PC-9 (cell line): Measurements from ENCODE around the gene FEZF2. TPM values are rescaled to one million over a fixed set of nuclear protein-coding genes. Genes with fewer than 3 reads are reported as not detected.

Experiments
- BruUV-seq: library from RNA; stranded (reverse); fragments of 400-500 nt; replicated peaks from 2 replicates; lab custom pipeline; 2021; lab: Mats Ljungman, UMichigan
- CTCF ChIA-PET: fragments of 300-600 bp; sonication (Branson Sonifier 250); formaldehyde crosslinking; loops from one replicate; lab custom pipeline; 2022; ENCODE audit warnings: antibody characterized with exemption; lab: Charles Lee
- POLR2A ChIA-PET: fragments of 300-600 bp; sonication (Branson Sonifier 250); formaldehyde crosslinking; loops from one replicate; lab custom pipeline; 2022; ENCODE audit warnings: antibody characterized with exemption; ENCODE audit not compliant: unreplicated experiment; lab: Charles Lee
- DNase-seq, 2 experiments: peaks; one replicate each; pipeline versions ENCODE4 v3.0.0 to v3.0.0-alpha.2; 2015 to 2022; ENCODE audit warnings: mixed read lengths in 1 of 2
- H2AFZ ChIP-seq: fragments of 200-600 bp; sonication (generic); 2 replicates; pipeline ENCODE4 v1.8.1; 2017; ENCODE audit warnings: antibody characterized with exemption
- H3F3A ChIP-seq: fragments of 200-600 bp; sonication (generic); 2 replicates; pipeline ENCODE4 v1.8.1; 2017; ENCODE audit warnings: antibody characterized with exemption, mild to moderate bottlenecking, low read depth; ENCODE audit not compliant: insufficient read depth
- H3K27ac ChIP-seq: fragments of 200-600 bp; sonication (generic); 2 replicates; pipeline ENCODE4 v1.6.1; 2016; ENCODE audit warnings: mixed run types
- H3K27me3 ChIP-seq: fragments of 200-600 bp; sonication (generic); 2 replicates; pipeline ENCODE4 v1.6.1; 2016; ENCODE audit warnings: low read depth, mixed run types; ENCODE audit not compliant: insufficient read depth
- H3K36me3 ChIP-seq: fragments of 200-600 bp; sonication (generic); 2 replicates; pipeline ENCODE4 v1.6.1; 2016; ENCODE audit warnings: low read depth, mixed run types
- H3K4me1 ChIP-seq: fragments of 200-600 bp; sonication (generic); replicated peaks from 2 replicates; pipeline ENCODE4 v1.6.1; 2016; ENCODE audit warnings: mixed run types; ENCODE audit not compliant: insufficient read depth
- H3K4me2 ChIP-seq: fragments of 200-600 bp; sonication (generic); 2 replicates; pipeline ENCODE4 v1.6.1; 2017; ENCODE audit warnings: mixed run types
- H3K4me3 ChIP-seq: fragments of 200-600 bp; sonication (generic); 2 replicates; pipeline ENCODE4 v1.6.1; 2016; ENCODE audit warnings: mixed run types
- H3K79me2 ChIP-seq: fragments of 200-600 bp; sonication (generic); 2 replicates; pipeline ENCODE4 v1.6.1; 2017; ENCODE audit warnings: low read depth, mixed run types
- H3K9me2 ChIP-seq: fragments of 200-600 bp; sonication (generic); 2 replicates; pipeline ENCODE4 v1.8.1; 2017; ENCODE audit warnings: mild to moderate bottlenecking; ENCODE audit not compliant: insufficient read depth
- H3K9me3 ChIP-seq: fragments of 200-600 bp; sonication (generic); 2 replicates; pipeline ENCODE4 v1.8.1; 2016; ENCODE audit warnings: low read depth; ENCODE audit not compliant: insufficient read depth
- H4K20me1 ChIP-seq: fragments of 200-600 bp; sonication (generic); 2 replicates; pipeline ENCODE4 v1.8.1; 2017; ENCODE audit not compliant: insufficient read depth
- CTCF ChIP-seq: fragments of 200-600 bp; sonication (generic); conservative IDR thresholded peaks from 2 replicates; pipeline ENCODE4 v1.6.1; 2017; ENCODE audit warnings: mixed run types, antibody characterized with exemption, mild to moderate bottlenecking, moderate library complexity
- EZH2 ChIP-seq: fragments of 200-600 bp; sonication (generic); IDR thresholded peaks from 2 replicates; pipeline ENCODE4 v1.8.0; 2017; ENCODE audit warnings: antibody characterized with exemption, low read depth
- intact Hi-C: fragments of 100-400 bp; cut with micrococcal nuclease; formaldehyde crosslinking; loops from one replicate; pipeline ENCODE4 v1.10.0; 2022; ENCODE audit not compliant: unreplicated experiment
- total RNA-seq: library from RNA; stranded (reverse); gene quantifications from 2 replicates; pipeline ENCODE4 v1.2.3, GENCODE V29; 2021

Gene FEZF2
- total RNA-seq, 1 experiment from 2014 or later: not detected

GRCh38 chr3:62335196-62335595 is 38.2 kb downstream of the FEZF2 start:
- Histone ChIP-seq H3K4me1 (no peaks in the 10 kb centered on the region), H3K27ac (no peak overlapping the region), H3K79me2 (no peaks in the 10 kb centered on the region), H2AFZ (no peak overlapping the region), H3K27me3 (no peaks in the 10 kb centered on the region), H3K9me2 (no peaks in the 10 kb centered on the region), H3K4me2 (no peak overlapping the region), H3K9me3 (no peaks in the 10 kb centered on the region), H3K4me3 (no peak overlapping the region), H3K36me3 (no peaks in the 10 kb centered on the region), H3F3A (no peaks in the 10 kb centered on the region), H4K20me1 (no peaks in the 10 kb centered on the region)
- intact Hi-C loops: no loop called here
- CTCF ChIA-PET: interaction anchor here (0.6 kb wide), 3 partner anchors 60 to 1015 kb away, joined by 3 to 4 read pairs (median 4); no protein-coding TSS in a partner anchor
- BruUV-seq: no TSS peak
- no peak for DNase-seq
- TF ChIP-seq EZH2: no peak
- TF ChIP-seq CTCF: no peak
- POLR2A ChIA-PET: no interaction called here

GRCh38 chr3:62332835-62333244 is 40.5 kb downstream of the FEZF2 start:
- Histone ChIP-seq H3K4me3 (no peak overlapping the region), H4K20me1 (no peaks in the 10 kb centered on the region), H2AFZ (no peak overlapping the region), H3K4me2 (no peak overlapping the region), H3K4me1 (no peaks in the 10 kb centered on the region), H3K79me2 (no peaks in the 10 kb centered on the region), H3K27me3 (no peaks in the 10 kb centered on the region), H3F3A (no peaks in the 10 kb centered on the region), H3K9me3 (no peaks in the 10 kb centered on the region), H3K9me2 (no peaks in the 10 kb centered on the region), H3K27ac (no peak overlapping the region), H3K36me3 (no peaks in the 10 kb centered on the region)
- ChIA-PET CTCF (interaction anchor here (0.6 kb wide), 1 partner anchor 279 kb away, joined by 3 read pairs; no protein-coding TSS in a partner anchor), POLR2A (no interaction called here)
- intact Hi-C loops: loop anchor here (1.0 kb wide), 1 partner anchor 225 kb away; no protein-coding TSS in a partner anchor
- no TSS peak for BruUV-seq
- DNase-seq: no peak
- TF ChIP-seq CTCF (peak; percentile 70), EZH2 (no peak)

GRCh38 chr3:62332017-62332416 is 41.3 kb downstream of the FEZF2 start:
- DNase-seq: no peak
- ChIA-PET POLR2A (no interaction called here), CTCF (no interaction called here)
- TF ChIP-seq EZH2 (no peak), CTCF (no peak)
- Histone ChIP-seq H3K27ac (no peak overlapping the region), H4K20me1 (no peaks in the 10 kb centered on the region), H3K36me3 (no peaks in the 10 kb centered on the region), H3K4me1 (no peaks in the 10 kb centered on the region), H3K4me3 (no peak overlapping the region), H3F3A (no peaks in the 10 kb centered on the region), H3K27me3 (no peaks in the 10 kb centered on the region), H2AFZ (no peak overlapping the region), H3K4me2 (no peak overlapping the region), H3K79me2 (no peaks in the 10 kb centered on the region), H3K9me3 (no peaks in the 10 kb centered on the region), H3K9me2 (no peaks in the 10 kb centered on the region)
- intact Hi-C loops: loop anchor here (1.0 kb wide), 1 partner anchor 226 kb away; no protein-coding TSS in a partner anchor
- no TSS peak for BruUV-seq
